HG02885 (cell line): ENCODE data around the gene PRR5.
A peak's percentile ranks its signal among the peaks of the same experiment; 100 is the strongest.

ENCODE experiments used
- ATAC-seq: cut with Tn5 transposase; IDR thresholded peaks from one replicate; pipeline ENCODE4 v1.9.1; 2021; ENCODE audit warnings: mild to moderate bottlenecking; ENCODE audit not compliant: unreplicated experiment, poor library complexity

PRR5 gene

DNA sequence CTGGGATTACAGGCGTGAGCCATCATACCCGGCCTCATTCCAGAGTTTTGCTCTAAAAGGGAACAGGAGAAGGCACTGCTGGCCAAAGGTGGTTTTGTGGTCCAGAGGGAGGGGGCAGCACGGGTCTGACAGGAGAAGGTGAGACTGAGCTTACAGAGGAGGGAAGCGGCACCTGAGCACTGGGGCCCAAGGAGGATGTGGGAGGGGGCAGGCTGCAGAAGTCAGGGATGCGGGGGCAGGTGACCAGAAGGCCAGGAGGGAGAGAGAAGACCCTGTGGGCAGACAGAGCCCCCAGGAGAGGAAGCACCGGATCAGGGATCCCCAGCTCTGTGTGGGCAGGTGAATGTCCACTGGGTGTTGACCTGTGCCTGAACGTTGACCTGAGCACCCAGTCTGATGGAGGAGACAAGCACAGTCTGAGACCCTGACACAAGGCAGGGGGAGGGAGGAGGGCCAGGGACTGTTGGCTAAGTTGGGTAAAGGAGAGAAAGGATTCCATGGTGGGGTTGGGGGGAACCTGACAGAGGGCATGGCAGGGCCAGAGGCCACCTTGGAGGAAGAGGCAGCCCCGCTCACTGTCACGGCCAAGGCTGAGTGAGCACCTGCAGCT, 12.0 kb upstream of the PRR5 start:
- no peak for ATAC-seq

DNA sequence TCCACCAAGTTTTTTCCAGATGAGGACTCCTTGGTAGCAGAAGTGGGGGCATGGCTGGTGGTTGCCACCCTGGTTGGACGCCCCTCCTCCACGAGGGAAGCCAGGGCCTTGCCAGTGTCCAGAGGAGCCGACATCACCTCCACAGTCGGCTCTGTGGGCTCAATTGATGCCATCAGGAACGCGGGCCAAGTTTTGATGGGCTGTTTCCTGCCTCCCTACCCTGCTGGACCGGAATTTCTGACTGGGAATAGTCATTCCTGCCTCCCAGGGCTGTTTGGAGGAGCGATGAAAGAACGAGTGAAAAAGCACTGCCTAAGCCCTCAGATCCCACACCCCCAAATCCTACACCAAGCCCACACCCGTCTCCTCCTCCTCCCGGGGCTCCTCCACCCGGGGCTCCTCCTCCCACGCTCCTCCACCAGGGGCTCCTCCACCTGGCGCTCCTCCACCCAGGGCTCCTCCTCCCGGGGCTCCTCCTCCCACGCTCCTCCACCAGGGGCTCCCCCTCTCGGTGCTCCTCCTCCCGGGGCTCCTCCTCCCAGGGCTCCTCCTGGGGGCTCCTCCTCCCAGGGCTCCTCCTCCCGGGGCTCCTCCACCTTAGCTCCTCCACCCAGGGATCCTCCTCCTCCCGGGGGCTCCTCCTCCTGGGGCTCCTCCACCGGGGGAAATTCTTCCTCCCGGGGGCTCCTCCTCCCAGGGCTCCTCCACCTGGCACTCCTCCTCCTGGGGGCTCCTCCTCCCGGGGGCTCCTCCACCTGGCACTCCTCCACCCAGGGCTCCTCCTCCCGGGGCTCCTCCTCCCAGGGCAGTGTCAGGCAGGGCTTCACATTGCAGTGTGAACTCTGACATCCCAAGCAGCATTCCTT, 10.0 kb upstream of the PRR5 start:
- ATAC-seq: no peak

DNA sequence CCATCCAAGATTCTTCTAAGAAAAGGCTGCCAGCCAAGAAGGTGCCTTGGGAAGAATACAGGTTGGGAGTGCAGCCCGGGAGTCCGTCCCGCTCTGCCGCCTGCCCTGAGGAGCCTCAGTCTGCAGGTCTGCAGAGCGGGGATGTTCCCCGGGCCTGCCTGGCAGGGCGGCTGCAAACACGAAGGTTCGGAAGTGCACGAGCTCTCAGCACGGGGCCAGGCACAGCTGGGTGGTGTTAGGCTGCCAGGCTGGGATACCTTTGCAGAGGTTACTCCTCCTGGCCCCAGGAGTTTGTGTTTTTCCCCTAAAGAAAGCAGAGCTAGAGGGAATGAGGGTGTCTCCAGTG, 9.4 kb upstream of the PRR5 start:
- no peak for ATAC-seq

DNA sequence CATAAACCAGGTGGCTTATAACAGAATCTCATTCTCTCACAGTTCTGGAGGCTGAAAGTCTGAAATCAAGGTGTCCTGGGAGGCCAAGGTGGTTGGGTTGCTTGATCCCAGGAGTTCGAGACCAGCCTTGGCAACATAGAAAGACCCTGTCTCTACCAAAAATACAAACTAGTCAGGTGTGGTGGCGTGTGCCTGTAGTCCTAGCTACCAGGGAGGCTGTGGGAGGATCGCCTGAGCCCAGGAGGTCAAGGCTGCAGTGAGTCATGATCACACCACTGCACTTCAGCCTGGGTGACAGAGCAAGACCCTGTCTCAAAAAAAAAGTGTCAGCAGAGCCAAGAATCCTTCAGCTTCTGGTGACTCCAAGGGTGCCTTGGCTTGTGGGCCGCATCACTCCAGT, 8.9 kb upstream of the PRR5 start:
- ATAC-seq: no peak

DNA sequence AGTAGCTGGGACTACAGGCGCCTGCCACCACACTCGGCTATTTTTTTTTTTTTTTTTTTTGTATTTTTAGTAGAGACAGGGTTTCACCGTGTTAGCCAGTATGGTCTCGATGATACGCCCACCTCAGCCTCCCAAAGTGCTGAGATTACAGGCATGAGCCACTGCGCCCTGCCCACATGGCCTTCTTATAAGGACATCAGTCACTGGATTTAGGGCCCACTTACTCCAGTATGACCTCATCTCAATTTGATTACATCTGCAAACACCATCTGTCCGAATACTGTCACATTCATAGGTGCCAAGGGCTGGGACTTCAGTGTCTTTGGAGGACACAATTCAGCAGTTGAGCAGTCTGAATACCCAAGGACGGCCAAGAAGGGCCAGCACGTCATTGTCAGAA, 8.2 kb upstream of the PRR5 start:
- ATAC-seq: no peak

DNA sequence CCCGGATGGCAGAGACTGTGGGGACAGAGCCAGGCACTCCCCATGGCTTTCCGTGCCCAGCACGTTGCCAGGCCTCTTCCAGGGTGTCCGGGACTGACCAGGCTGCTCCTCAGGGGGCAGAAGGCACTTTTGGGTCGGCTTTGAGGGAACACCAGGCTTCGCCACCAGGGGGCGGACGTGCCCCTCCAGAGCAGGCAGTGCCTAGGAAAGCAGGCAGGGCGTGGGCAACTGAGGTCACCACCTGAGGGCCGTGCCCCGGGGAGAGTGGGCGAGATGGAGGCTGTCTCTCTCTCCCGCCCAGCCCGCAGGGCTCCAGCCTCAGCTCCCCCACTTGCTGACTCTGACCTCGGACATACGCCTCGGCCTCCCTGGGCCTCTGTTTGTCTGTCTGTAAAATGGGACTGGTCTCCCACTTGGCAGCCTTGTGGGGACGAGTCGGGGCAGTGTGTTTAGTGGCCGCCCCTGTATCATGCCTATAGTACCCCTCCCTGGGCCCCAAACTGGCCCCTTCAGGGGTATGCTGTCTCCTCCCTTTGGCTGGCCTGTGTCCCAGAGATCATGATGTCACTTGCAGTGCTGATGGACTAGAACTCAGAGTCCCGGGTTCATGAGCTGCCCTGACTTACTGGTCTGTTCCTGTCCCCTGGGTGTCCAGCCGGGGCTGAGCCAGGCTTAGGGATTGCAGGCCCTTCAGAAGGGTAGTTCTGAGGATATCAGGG, 4.4 kb upstream of the PRR5 start:
- no peak for ATAC-seq

DNA sequence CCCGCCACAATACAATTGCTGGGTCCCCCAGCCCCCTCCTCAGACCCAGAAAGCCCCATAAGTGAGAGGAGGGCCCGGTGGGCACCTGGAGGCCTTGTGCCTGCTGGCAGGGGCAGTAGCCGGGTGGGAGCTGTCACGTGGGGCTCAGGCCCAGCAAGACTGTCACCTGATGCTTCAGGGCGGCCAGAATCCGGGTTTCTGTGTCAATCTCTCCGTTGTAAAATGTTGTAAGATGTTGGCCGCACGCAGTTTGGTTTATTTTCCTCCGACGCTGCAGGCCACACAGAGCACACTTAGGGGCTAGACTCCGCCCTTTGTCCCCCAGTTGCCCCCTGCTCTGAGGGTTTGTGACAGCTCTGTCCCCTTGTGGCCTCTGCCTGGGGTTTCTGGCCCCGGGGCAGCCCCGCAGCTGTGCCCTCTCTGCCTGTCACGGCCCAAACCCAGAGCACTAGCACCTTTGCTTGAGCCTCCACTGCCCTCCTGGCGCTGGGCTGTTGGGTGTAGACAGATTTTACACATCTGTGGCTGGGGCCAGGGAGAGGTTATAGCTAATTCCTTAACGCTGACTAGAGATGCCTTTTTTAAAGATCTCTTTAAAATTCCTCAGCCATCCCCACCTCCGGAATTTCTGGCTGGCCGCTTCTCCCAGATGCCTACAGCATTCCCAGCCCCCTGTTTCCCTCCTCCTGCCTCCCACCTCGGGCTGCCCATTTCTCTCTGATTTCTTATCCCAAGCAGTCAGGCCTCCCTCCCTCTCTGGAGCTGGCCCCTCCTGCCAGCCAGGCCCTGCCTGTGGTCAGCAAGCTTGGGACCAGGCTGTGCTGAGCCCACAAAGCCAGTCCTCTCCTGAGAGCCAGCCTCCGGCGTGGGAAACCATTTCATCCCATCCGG, 3.2 kb upstream of the PRR5 start:
- ATAC-seq: no peak

DNA sequence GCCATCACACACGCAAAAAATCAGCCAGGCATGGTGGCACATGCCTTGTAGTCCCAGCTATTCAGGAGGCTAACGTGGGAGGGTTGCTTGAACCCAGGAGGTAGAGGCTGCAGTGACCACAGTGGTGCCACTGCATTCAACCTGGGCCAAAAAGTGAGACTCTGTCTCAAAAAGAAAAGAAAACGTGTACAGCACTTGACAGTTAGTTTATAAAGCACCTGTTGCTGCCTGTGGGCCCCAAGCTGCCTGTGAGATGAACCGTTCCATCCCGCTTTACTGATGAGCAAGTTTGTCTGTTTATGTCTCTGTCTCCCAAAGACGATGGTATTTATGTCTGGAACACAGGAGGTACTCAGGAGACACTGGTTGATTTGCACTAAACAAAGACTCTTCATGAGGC, 1.5 kb upstream of the PRR5 start:
- ATAC-seq: no peak

DNA sequence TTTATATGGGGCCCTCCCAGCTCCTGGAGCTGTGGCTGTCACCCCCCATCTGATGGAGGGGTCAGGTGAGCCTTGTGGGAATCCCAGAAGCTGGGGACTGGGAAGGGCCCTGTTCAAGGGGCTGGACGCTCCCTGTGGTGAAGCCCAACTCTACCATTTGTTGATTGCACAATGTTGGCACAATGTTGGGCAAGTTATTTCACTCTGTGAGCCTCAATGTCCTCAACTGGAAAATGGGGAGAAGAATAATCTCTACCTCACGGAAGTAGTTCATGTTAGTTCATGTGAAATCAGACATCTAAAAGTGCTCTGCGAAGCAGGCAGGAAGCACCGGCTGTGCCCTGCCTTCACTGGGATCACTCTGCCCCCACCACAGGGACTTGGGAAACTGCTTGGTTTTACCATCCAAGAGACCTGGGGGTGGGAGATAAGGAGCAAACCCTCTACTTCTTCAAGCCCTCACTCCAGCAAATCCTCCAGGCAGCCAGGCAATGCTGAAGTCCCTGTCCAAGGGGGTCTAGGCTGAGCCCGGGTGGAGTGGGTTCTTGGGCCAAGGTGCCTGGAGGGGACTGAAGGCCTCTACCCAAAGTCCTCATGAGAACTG, 715 bp upstream of the PRR5 start:
- ATAC-seq: no peak

DNA sequence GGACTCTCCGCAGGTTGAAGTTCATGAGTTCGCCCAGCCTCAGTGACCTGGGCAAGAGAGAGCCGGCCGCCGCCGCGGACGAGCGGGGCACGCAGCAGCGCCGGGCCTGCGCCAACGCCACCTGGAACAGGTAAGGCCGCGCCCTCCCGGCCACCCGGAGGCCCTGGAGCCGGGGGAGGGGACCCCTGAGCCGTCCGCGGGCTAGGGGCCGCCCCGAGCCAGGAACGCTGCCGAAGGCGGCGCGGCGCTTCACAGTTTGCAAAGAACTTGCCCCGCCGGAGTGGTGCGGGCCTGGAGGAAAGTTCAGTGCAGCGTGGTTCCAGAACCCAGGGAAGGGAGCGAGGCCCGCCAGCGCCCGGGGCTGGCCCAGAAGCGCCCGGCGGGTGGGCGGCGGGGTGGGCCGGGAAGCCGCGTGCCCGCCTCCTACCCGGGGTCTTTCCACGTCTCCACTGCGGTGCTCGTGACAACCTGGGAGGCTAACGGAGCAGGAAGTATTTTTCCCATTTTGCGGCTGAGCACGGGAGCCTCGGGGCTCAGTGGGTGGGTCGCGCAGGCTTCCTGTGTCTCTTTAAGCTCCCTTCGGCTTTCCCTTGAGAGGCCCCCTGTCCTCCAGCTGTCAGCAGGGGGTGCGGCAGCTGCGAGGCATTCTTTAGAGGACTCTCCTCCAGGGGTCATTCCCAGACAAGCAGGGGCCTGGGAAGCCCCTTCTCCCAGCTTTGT, 635 bp downstream of the PRR5 start:
- peak; percentile 33 for ATAC-seq

DNA sequence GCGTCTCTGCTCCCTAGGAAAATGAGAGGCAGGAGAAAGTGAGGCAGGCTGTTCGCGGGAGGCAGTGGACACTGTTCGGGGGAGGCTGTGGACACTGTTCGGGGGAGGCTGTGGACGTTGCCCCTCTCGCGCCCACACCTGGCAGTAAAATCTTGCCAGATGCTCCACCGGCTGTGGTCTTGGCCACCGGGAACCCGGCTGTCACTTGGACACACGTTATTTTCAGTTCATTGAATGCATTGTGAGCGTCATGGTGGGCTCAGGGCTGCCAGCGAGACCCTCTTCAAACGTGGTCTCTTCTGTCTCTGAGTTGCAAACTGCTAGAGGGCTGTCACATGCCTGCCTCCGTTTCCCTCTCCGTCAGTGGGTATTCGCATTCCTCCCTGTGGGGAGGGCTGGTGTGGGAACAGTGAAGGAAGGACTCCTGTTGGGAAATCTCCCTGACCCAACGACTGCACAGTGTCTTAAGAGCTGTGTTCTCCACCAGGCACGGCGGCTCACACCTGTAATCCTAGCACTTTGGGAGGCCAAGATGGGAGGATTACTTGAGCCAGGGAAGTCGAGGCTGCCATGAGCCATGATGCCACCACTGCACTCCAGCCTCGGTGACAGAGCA, 1.4 kb downstream of the PRR5 start:
- ATAC-seq: no peak

DNA sequence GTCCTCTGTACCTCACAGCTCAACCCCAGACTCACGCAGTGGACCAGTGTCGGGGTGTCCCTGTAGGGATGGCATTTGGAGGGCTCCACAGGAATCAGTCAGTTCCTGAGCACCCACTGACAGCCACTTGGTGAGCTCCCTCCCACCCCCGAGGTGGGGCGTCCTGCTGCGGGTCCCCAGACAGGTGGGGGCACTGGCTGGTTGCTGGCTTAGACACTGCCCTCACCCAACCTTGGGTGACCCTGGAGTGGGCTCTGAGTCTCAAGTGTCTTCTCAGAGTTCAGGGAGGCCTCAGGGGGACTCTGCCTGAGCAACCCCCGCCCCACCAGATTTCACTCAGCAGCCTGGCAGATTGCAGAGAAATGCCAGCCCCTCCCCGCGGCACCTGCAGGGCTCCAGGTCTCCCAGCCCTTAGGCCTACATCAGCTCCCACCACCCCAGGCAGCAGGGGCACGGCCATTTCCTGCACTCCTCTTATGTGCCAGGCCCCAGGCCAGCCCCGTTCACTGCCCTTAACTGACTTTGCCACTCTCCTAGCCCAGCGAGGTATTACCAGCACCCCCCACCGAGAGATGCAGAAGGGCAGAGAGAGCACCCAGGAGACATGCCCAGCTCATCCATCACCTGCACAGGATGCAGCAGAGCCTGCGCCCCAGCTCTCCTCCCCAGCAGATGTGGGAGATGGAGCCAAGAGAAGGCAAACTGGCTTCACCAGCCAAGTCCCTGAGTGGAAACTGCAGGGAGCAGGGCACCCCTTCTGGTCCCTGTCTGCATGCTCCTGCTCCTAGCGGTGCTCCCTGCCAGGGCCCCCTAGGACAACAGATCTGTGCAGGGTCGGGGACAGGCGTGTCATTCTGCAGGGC, 2.4 kb downstream of the PRR5 start:
- no peak for ATAC-seq

DNA sequence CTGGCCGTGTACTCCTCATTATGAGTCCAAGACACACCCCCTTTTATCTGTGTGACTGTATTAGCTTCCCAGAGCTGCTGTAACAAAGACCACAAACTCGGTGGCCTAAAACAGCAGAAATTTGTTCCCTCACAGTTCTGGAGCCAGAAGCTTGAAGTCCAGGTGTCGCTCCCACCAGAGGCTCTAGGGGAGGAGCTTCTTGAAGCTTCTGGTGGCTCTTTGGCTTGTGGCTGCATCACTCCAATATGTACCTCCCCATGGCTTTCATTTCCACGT, 3.0 kb downstream of the PRR5 start:
- no peak for ATAC-seq

DNA sequence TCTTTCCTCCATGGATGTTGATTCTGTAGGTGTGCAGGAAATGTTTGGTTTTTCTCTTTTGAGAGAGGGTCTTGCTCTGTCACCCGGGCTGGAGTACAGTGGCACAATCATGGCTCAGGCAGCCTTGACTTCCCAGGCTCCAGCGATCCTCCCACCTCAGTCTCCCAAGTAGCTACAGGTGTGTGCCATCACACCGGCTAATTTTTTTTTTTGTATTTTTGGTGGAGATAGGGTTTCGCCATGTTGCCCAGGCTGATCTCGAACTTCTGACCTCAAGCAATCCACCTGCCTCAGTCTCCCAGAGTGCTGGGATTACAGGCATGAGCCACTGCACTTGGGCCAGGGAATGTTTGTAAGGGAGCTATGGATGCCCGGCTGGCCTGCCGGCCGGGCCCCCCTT, 4.5 kb downstream of the PRR5 start:
- ATAC-seq: no peak

DNA sequence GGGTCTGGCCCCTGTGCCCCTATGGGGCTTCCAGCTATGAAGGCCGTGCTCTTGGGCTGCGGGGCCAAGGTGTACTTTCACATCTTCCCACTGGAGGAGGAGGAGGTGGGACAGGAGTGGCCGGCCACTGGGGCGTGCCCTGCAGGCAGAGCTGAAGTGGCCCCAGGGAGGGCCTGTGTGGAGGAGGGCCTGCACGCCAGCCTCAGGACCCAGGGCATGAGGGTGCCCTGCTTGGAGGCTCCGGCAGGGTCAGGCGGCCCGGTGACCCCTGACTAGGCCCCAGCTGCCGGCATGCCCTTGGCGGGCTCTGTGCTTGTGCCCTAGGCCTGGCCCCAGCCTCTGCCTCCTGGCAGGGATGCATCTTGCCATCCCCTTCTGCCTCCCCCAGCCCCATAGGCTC, 5.2 kb downstream of the PRR5 start:
- ATAC-seq: no peak

DNA sequence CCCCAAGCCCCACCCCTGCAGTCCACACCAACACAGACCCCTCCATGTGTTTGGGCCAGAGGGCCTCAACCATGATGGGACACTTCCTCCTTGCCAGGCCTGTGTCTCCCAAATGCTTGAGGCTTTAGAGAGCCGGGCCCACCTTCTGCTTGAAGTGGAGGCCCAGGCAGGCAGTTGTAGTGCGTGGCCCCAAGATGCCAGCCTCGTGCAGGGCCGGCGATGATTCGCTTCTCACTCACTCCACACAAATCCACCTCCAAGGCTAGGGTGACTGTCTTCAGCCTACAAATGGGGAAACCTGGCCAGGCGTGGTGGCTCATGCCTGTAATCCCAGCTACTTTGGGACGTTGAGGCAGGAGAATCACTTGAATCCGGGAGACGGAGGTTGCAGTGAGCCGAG, 5.7 kb downstream of the PRR5 start:
- no peak for ATAC-seq

DNA sequence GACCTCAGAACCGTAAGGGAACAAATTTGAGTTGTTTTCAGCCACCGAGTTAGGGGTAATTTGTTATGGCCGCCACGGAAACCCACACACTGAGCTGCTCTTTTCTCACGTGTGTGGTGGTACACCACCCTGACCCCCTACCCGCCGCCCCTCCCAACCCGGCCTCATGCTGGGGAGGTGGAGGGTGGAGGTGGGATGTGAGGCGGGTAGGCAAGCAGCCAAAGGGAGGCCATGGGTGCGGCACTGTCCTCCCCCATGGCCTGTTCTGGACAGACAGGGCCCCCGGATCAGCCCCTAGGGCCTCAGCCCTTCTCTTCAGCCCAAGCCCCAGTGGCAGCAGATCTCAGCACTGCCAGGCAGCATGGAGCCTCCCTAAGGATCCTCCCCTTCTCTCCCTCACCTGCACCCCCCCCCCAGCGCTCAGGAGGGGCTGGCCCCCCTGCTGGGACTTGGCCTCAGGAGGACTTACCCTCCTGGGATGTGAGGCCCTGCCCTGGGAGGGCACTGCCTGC, 7.9 kb downstream of the PRR5 start:
- no peak for ATAC-seq
